HG03135 (cell line): ENCODE data around the gene TNKS1BP1.

Experiments
- ATAC-seq: cut with Tn5 transposase; IDR thresholded peaks from one replicate; pipeline ENCODE4 v1.9.1; 2021; ENCODE audit warnings: mild to moderate bottlenecking, moderate library complexity; ENCODE audit not compliant: unreplicated experiment

Gene TNKS1BP1

GRCh38 chr11:57335023-57335342, 10.2 kb upstream of the TNKS1BP1 start:
- peak; percentile 6 for ATAC-seq

- no peak for ATAC-seq
These were observed 8.1 kb upstream of the TNKS1BP1 start for GRCh38 chr11:57332694-57333440.

DNA sequence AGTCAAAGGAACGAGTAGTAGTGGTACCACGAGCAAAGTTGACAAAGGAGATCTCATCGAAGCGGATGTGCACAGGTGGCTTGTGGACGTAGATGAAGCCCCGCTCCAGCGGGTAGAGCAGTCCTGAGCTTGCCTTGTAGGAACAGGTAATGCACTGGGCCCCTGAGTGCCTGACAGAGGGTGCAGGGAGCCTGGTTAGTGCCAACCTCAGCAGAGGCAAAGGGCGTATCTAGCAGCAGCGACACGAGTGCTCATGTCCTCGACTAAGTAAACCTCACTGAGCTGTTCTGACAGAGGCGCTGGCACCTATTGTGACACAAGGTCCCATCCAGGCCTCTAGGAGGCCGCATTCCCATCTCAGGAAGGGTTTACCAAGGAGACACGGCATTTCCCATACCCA, 7.0 kb upstream of the TNKS1BP1 start:
- no peak for ATAC-seq

DNA sequence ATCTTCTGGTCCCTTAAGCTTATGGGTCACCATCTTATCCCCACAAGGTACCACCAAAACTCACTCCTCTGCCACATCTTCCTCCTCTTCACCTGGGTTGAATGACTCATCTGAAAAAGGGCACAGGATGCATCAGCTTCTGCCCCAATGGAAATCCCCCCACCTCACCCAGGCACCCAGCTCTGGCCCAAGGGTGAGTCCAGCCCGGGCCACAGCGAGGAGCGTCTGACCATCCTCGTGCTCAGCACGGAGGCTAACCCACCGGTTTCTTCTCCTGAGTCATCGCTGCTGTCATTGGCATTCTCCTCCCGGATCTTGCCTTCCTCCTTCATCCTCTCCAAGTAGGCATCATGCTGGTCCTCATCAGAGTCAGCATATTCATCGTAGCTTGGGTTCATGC, 5.3 kb upstream of the TNKS1BP1 start:
- no peak for ATAC-seq

GRCh38 chr11:57327721-57328120, 3.0 kb upstream of the TNKS1BP1 start:
- ATAC-seq, result no peak

DNA sequence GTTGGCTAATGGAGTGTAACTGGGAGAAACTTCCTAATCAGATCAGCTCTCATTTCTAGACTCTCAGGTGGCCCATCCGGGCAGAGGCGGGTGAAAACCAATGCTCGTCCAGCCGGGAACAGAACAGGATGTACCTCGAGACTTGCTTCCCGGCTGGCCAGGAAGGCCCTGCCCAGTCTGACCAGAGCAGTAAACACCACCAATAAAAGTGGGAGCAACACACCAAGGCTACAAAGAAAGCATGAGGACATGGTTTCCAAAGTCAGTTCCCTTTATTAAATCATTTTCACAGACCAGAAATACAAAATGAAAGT, 940 bp upstream of the TNKS1BP1 start:
- no peak for ATAC-seq

GRCh38 chr11:57324154-57324885, 432 bp downstream of the TNKS1BP1 start:
- ATAC-seq, result peak; percentile 18

GRCh38 chr11:57323855-57324153, 948 bp downstream of the TNKS1BP1 start:
- ATAC-seq, result no peak

GRCh38 chr11:57323167-57323854, 1.4 kb downstream of the TNKS1BP1 start:
- ATAC-seq, result no peak

GRCh38 chr11:57322256-57323166, 2.2 kb downstream of the TNKS1BP1 start:
- ATAC-seq, result no peak

DNA sequence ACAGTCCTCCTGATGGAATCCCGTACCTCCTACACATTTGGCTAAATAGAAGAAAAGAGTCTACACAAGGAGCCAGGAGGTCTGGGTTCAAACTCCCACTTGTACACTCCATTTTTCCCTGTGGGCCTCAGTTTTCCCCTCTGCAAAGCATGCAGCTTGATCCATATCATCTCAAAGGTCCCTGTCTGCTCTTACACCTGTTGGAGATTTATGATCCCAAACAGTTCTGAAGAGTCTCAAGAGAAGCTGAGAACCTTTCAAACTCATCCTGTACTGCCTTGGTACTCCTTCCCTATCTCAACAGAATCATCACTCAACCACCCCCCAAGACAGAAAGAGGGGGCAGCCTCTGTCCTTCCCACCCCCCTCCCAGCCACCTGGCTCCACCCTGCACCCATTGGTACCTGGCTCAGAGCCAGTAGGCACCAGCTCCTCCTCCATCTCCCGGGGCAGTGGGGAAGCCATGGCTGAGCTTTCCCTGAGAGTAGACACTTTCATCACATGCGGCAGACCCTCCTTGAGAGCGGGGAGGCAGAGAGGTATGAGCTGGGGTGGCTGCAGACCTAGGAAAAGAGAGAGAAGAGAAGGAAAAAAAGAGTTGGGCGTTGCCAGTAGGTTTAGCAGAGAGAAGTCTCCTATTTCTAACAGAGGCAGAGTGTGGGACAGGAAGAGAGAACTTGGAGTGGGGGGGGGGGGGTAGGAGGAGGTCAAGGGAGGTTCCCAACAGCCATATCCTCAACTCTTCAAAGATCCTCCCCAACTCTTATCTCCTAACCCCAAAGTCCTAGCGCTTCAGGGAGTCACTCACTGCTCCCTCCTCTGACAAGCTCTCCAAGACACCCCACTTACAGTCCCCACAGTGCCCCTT, 3.1 kb downstream of the TNKS1BP1 start:
- ATAC-seq, result no peak

DNA sequence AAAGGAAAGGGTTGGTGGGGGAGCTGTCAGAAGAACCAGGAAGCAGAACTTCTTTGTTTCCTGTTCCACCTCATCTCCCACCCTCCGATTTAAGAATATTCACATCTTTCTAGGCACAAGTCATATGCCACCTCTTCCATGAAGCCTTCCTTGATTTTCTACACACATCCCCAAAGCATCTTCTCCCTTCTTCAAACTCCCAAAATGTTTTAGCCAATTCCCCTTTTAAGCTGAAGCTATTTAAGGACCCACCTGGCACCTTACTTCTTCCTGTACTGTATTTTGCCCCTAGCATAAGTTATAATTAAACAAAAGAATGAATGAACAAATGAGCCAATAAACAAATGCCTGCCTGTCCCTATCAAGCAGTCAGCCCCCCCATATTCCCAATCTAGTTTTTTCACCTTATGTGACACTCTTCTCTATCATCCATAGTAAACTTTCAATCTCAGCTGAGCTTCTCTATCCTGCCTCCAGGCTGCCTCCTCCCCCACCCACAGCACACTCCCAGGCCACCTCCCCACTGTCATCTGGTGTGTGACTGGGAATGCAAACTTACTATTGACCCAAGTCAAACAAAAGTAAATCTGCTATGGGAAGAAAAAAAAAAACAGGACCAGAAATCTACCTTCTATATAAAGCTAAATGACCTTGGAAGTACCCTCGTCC, 3.9 kb downstream of the TNKS1BP1 start:
- no peak for ATAC-seq

DNA sequence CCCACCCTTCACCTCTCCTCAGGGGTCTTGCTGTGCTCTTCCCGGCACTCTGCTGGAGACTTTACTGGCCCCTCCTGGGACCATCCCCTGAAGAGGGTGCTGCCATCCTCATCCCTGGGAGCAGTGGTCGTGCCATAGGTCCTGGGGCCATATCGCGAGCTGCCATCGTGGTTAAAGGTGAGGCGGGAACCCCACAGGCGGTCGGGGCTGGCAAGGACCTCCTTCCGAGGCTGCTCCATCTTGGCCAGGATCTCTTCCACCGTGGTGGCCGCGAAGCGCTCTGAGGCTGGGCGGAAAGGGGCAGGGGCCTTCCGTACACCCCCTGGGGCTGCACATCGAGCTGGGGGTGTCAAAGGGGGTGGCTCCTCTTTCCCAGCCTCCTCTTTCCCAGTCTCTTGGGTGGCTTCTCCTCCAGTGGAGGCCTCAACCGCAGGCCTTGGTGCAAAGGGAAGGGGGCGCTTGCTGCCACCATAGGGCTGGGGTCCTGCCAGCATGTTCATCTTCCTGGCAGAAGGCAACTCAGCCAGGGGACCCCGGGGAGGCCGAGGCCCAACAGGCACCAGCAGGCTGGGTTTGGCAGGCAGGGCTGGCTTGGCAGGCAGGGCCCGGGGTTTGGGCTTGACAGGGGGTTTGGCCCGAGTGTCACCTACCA, 4.6 kb downstream of the TNKS1BP1 start:
- no peak for ATAC-seq

GRCh38 chr11:57318178-57318577, 6.6 kb downstream of the TNKS1BP1 start:
- ATAC-seq, result no peak

- ATAC-seq, result no peak
These were observed 8.7 kb downstream of the TNKS1BP1 start for GRCh38 chr11:57316017-57316416.

- no peak for ATAC-seq
These were observed 9.3 kb downstream of the TNKS1BP1 start for GRCh38 chr11:57315491-57315890.

GRCh38 chr11:57314221-57314973, 10.4 kb downstream of the TNKS1BP1 start:
- no peak for ATAC-seq

GRCh38 chr11:57313788-57314135, 11.0 kb downstream of the TNKS1BP1 start:
- no peak for ATAC-seq
